ENCODE results near the gene MICA. TPM values are rescaled to one million over a fixed set of nuclear protein-coding genes. Genes with fewer than 3 reads are reported as not detected.

Gene MICA
- 31.8 and 44.9 TPM in 2 replicates for total RNA-seq

GRCh38 chr6:31403283-31404060 lies at the start of gene MICA:
Gene MICA, plus strand, starts transcription at chr6:31403595. Its CDS starts 38 bp downstream, at chr6:31403633.

DNA sequence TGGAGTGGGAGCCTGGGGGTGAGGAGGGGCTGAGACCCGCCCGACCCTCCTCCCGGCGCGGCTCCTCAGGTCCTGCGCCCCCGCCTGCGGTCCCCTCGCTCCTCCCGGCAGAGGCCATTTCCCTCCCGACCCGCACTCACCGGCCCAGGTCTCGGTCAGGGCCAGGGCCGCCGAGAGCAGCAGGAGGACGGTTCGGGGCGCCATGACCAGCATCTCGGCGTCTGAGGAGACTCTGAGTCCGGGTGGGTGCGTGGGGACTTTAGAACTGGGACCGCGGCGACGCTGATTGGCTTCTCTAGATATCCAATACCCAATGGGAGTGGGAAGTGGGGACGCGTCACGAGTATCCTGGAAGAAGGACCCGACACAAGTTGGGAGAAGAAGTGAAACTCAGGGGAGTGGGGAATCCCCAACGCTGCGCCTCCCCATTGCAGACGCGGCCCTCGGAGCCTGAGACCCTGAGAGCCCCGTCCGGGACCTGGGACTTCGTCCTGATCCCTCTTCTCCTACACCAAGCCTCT lies 46.4 kb upstream of the MICA start, which contains the start of gene HLA-B:
HLA-B (minus strand) TSS at position 234 of the 521 bp plus-strand sequence; CDS start at position 213, 21 bp downstream.

Small RNAs within 50 kb of the gene (small RNA-seq; reads per million reads assigned to genes)
- not detected for gene HLA-S
- not detected for gene MIR6891
- gene RF00019, result not detected
- not detected for gene RNU6-283P

Other genes starting within 250 kb of the MICA start
- gene CCHCR1, start 245.8 kb upstream of the MICA start, total RNA-seq, result 14.6 and 14.9 TPM in 2 replicates
- 24.2 and 30.3 TPM in 2 replicates for gene TCF19, start 245.0 kb upstream of the MICA start, total RNA-seq
- 0.27 TPM in 1 of 2 replicates, not detected in the other for gene POU5F1, start 232.9 kb upstream of the MICA start, total RNA-seq
- gene HLA-C, start 131.5 kb upstream of the MICA start, total RNA-seq, result 65.5 and 197 TPM in 2 replicates
- 86.9 and 125 TPM in 2 replicates for gene HLA-B, start 46.4 kb upstream of the MICA start, total RNA-seq
- 22.5 and 33.1 TPM in 2 replicates for gene MICB, start 94.5 kb downstream of the MICA start, total RNA-seq
- not detected in 2 replicates for gene MCCD1, start 125.4 kb downstream of the MICA start, total RNA-seq
- gene DDX39B, start 138.4 kb downstream of the MICA start, total RNA-seq, result 455 and 468 TPM in 2 replicates
- 0.50 and 0.53 TPM in 2 replicates for gene ATP6V1G2, start 143.0 kb downstream of the MICA start, total RNA-seq
- gene NFKBIL1, start 144.0 kb downstream of the MICA start, total RNA-seq, result 17.1 and 19.1 TPM in 2 replicates
- gene LTA, start 168.7 kb downstream of the MICA start, total RNA-seq, result not detected in 2 replicates
- not detected in 2 replicates for gene TNF, start 172.0 kb downstream of the MICA start, total RNA-seq
- gene LTB, start 178.8 kb downstream of the MICA start, total RNA-seq, result 0.80 and 1.2 TPM in 2 replicates
- 0.29 and 0.40 TPM in 2 replicates for gene LST1, start 182.7 kb downstream of the MICA start, total RNA-seq
- gene NCR3, start 189.4 kb downstream of the MICA start, total RNA-seq, result not detected in 2 replicates
- not detected in 2 replicates for gene AIF1, start 211.6 kb downstream of the MICA start, total RNA-seq
- 84.0 and 112 TPM in 2 replicates for gene PRRC2A, start 217.1 kb downstream of the MICA start, total RNA-seq
- gene BAG6, start 249.1 kb downstream of the MICA start, total RNA-seq, result 149 and 209 TPM in 2 replicates